ENCODE results near the gene CFAP99.

Gene CFAP99

DNA sequence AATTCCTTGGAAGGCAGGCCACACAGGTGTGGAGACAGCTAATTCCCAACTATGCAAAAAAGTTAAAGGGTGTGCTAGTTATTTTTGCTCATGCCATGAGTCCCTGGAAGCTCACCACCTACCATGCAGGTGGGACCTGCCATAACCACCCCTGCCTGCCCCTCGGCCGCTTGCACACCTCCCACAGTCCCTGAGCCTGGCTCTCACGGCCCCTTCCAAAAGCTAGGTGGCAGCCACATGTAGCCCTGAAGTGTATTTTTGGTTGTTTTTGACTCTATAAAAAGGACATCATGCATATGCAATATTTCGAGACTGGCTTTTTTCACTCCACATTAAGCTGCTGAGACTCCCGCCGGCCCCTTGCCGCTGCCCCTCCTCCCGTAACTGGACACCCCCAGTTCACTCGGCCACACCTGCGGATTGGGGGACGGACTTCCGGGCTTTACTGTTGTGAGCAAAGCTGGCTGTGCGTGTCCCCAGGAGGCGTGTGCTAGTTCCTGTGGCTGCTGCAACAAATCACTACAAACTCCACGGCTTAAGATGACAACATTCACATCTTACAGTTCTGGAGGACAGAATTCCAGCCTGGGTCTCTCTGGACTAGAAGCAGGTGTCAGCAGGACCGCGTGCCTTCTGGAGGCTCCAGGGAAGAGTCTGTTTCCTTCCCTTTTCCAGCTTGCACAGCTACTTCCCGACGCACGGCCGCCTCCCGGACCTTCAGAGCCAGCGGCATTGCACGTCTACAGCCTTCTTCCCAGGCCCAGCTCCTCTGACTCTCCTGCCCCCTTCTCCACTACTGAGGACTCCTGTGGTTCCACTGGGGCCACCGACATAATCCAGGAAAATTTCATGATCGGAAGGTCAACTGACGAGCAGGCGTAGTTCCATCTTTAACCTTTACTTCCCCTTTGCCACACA, 25.1 kb upstream of the CFAP99 start:
- peak; percentile 65 for DNase-seq

DNA sequence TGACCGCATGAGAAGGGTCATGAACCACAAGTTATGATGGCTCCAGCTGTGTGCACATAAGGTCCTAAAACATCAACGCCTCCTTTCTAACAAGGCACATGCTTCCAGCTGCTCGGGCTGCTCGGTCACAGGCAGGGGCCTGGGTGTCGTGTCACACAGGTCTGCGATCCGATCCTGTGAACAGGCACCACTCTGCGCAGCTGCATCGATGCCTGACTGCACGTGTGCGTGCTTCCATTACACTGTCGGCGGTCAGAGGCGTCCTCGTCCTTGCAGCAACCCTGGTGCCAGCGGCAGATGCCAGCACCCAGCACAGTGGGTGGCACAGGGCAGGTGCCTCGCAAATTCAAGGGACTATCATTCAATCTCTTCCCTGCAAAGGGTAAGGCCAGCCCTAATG, 24.2 kb upstream of the CFAP99 start:
- DNase-seq = no peak

- no peak for DNase-seq
Observed at GRCh38 chr4:2395038-2395437, 23.7 kb upstream of the CFAP99 start.

- no peak for DNase-seq
Observed at GRCh38 chr4:2395584-2395983, 23.2 kb upstream of the CFAP99 start.

DNA sequence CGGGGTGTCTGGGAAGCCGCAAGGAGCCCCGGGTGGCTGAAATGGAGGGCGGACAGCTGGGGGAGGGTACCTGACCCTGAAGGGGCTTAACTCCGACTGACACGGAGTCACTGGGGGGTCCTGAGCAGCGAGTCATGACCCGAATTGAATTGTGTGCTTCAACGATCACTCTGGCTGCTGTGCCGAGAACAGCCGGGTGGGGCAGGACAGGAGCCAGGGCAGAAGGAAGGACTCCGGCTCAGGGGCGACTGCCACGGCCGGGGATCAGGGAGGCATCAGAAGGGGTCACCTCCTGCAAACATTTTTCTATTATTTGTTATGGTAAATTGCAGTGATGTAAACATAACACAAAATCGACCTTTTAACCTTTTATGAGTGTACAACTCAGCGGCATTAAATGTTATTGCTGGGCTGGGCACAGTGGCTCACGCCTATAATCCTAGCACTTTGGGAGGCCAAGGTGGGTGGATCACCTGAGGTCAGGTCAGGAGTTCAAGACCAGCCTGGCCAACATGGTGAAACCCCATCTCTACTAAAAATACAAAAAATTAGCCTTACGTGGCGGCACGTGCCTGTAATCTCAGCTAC, 21.9 kb upstream of the CFAP99 start:
- no peak for DNase-seq

DNA sequence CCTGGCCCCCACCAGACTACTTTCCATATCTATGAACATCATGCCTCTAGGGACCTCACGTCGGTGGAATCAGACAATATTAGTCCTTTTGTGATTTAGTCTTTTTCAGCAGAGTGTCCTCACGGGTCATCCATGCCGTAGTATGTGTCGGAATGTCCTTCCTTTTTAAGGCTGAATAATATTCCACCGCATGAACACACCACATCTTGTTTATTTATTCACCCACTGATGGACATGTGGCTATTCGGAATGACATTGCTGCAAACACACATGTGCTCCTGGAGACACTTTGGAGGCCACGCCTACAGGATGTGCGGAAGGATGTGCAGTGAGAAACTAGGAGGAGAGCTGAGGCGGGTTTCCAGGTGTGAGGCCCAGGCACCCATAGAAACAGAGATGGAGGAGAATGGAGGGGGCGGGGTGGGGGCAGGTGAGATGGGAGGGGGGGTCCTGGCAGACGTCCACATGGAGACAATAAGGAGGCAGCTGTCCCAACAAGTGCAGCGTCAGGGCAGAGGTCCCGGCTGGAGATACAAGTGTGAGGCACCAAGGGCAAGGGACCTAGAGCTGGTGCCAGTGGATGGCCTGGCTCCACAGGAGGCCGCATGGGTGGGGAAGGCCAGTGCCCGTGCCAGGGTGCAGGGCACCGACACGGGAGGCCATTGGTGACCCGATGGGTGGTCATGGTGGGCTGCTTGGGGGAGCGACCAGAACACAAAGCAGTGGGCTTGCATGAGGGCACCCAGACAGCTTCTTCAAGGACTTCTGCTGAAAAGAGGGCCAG, 21.0 kb upstream of the CFAP99 start:
- no peak for DNase-seq

GRCh38 chr4:2399216-2399615, 19.5 kb upstream of the CFAP99 start:
- no peak for DNase-seq

DNA sequence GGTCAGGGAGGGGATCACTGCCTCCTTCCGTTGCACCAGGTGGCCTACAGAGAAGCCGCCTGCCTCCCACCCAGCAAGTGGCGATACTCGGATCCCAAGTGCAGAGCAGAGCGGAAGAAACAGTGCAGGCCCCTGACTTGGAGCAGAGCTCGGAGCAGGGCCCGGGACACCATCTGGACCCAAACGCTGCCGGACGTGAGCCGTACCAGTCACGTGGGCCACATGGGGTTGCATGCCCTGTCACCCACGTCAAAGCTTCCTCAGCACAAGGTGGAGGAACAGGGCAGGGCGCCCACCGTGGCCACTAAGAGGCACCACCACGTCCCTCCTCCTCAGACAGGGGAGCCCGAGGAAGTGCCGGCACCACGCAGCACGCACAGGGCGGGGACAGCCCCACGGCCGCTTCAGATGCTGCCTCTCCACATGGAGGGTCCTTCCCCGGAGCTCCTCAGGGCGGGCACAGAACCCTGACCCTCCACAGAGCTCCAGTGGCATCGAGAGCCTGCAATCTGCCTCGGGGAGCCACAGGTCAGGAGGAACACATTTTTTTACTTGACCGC, 19.0 kb upstream of the CFAP99 start:
- no peak for DNase-seq

DNA sequence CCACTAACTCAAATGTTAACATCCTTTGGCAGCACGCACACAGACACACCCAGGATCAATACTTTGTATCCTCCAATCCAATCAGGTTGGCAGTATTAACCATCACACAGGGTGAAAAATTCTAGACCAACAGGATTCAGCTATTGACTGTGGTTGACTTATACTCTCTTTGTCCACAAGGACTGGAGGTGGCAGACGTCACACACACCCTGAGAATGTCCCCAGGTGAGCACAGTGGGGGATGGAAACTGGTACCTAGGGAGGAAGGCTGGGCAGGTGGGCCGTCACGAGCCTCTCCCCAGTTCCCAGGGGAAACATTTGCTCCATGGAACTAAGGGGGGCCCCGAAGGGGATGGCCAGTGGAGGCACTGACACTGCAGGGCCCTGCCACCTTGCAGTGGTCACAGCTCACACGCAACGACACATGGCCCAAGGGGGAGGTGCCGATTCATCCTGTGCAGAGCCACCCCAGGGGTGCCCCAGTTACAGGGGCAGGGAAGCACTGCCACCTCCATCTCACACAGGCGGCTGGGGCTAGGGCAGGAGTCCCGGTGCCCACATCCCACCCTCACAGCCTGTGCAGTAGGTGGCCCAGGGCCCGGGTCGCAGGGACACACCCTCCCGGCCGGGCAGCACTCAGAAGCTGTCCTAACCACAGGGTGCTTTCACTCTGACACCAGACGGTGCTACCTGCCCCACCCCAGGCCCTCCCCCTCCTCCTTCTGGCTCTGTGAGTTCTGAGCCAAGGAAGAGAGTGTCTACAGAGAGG, 17.7 kb upstream of the CFAP99 start:
- DNase-seq = no peak

DNA sequence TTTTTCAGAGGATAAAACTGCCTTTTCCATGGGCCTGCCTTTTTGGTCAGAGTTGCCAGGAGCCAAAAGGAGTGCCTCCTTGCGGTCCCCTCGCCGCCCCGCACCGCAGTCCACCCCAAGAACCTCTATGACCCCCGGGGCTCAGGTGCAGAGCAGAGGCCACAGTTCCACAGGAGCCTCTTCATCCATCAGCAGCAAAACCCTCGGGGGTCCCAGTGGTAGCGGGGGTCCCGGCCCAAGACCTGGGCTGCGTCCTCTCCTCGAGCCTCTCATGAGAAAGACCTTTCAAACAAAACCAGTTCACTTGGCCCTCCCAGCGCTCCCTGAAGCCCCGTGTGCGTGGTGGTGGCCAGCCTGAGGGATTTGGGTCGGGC, 17.2 kb upstream of the CFAP99 start:
- no peak for DNase-seq

DNA sequence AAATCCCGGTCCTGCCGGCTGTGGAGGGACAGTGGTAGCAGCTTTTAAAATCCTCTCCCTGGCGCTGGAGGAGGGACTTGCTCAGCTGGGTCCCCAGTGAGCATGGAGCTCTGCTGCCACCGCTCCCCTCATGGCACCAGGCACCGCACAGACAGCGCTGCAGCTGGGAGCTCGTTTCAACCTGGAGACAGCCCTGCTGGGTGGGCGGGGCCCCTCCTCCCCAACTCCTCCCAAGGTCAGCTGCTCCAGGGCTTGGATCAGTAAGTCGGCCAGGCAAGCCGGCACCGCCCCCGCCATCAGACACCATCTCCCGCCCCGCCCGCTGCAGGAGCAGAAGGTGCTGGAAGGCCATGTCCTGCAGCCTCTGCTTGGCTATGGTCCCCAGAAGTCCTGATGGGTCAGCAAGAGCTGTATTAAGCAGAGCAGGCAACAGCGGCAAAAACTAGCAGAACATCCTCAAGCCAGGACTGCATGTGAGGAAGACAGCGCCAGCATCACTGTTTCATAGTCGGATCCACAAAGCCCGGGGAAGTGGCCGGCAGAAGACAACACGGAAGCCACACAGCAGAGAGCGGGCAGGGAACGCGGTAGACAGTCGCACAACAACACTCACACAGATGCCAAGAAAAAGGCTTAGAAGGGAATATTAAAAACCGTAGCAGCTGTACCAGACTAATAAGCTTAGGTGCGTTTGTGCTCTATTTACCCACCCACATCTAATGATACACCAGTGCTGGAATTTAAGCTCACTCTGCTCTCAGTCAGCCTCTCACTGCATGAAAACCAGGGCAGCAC, 16.5 kb upstream of the CFAP99 start:
- DNase-seq = no peak

- no peak for DNase-seq
Observed at GRCh38 chr4:2402941-2403340, 15.8 kb upstream of the CFAP99 start.

GRCh38 chr4:2406406-2406805, 12.3 kb upstream of the CFAP99 start:
- no peak for DNase-seq

GRCh38 chr4:2406920-2407319, 11.8 kb upstream of the CFAP99 start:
- DNase-seq = no peak

DNA sequence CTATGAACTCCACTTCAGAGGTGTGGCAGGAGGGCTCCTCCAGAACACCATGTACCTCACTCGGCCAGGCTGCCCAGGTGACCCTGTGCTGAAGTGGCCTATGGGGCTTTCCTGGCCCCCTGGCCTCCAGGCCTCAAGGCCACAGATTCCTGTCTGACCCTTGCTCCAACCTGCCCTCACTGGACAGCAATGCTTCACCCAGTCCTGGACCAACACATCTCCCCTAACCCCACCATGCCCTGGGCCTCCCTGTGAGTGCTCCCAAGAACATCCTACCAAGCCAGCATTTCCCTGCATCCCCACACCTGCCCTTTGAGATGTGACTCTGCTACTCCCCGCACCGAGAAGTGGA, 10.8 kb upstream of the CFAP99 start:
- no peak for DNase-seq

GRCh38 chr4:2408401-2408958, 10.3 kb upstream of the CFAP99 start:
- DNase-seq = no peak

DNA sequence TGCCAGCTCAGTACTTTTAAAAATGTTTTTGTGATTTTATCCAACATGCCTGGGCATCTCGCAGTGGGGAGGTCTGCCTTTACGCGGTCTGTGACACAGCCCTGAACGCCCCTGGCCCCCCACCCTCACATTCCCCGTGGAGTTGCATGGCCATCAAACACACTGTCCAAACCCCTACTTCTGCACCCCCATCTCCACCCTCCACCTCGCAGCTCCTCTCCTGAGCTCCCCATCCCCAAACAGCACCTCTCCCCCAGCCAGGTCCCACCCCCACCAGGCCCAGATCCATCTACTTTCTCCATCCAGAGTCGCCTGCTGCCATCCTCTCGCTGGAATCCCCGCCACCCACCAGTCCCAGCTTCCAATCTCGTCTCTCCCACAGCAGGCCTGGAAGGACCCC, 9.8 kb upstream of the CFAP99 start:
- DNase-seq = no peak

GRCh38 chr4:2409381-2409783, 9.4 kb upstream of the CFAP99 start:
- DNase-seq = no peak

GRCh38 chr4:2411786-2412510, 6.8 kb upstream of the CFAP99 start:
- DNase-seq = peak; percentile 70

DNA sequence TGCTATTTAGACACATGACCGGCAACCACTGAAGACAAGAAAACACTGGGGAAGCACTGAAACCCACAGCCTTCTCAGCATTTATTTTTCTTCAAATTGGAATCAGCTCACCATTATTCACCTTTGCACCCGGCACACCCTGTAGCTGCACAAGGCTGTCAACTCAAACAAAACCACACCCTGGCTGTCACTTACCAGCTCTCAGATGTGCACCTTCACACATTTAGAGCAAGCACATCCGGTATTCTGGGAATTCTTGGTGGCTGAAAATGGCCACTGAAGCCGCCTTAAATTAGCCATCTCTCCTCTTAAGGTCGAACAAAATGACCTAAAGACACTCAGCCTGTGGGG, 6.2 kb upstream of the CFAP99 start:
- DNase-seq = no peak

Measured in activated CD8-positive, alpha-beta memory T cell treated with anti-CD3 and anti-CD28 coated beads for 24 hours (primary cell).